OCI-LY1 (cell line): ENCODE measurements around the gene MYO1A.

Experiments used
- H2AFZ ChIP-seq: fragments of 200-600 bp; sonication (generic), shearing (Covaris generic); 2 replicates; pipeline ENCODE4 v1.6.0; 2014; ENCODE audit warnings: antibody characterized with exemption, mild to moderate bottlenecking, low read length
- H3F3A ChIP-seq: fragments of 200-600 bp; sonication (generic), shearing (Covaris generic); 2 replicates; pipeline ENCODE4 v1.6.0; 2014; ENCODE audit warnings: mild to moderate bottlenecking, antibody characterized with exemption, low read length, moderate library complexity; ENCODE audit not compliant: insufficient read depth
- H3K27ac ChIP-seq: fragments of 200-600 bp; sonication (generic); 2 replicates; pipeline ENCODE4 v1.5.1; 2014; ENCODE audit warnings: low read length, mixed run types, mild to moderate bottlenecking, low read depth; ENCODE audit not compliant: poor library complexity, severe bottlenecking
- H3K27me3 ChIP-seq: fragments of 200-600 bp; sonication (generic); 2 replicates; pipeline ENCODE4 v1.6.0; 2014; ENCODE audit warnings: antibody characterized with exemption, mild to moderate bottlenecking, low read length, moderate library complexity; ENCODE audit not compliant: insufficient read depth
- H3K36me3 ChIP-seq: fragments of 200-600 bp; sonication (generic); 2 replicates; pipeline ENCODE4 v1.6.1; 2014; ENCODE audit warnings: mild to moderate bottlenecking, antibody characterized with exemption, low read length, moderate library complexity, mixed read lengths; ENCODE audit not compliant: insufficient read depth
- H3K4me1 ChIP-seq: fragments of 200-600 bp; sonication (generic); 2 replicates; pipeline ENCODE4 v1.5.1; 2014; ENCODE audit warnings: mild to moderate bottlenecking, low read length, moderate library complexity; ENCODE audit not compliant: insufficient read depth, severe bottlenecking
- H3K4me2 ChIP-seq: fragments of 200-600 bp; sonication (generic), shearing (Covaris generic); 2 replicates; pipeline ENCODE4 v1.6.1; 2014; ENCODE audit warnings: low read length
- H3K4me3 ChIP-seq: fragments of 200-600 bp; sonication (generic); 2 replicates; pipeline ENCODE4 v1.5.1; 2014; ENCODE audit warnings: low read length, low read depth, mild to moderate bottlenecking, mixed read lengths; ENCODE audit not compliant: poor library complexity, severe bottlenecking
- H3K79me2 ChIP-seq: fragments of 200-600 bp; shearing (Covaris generic); 2 replicates; pipeline ENCODE4 v1.6.1; 2016; ENCODE audit warnings: mixed run types, low read length, mixed read lengths; ENCODE audit not compliant: insufficient read depth
- H3K9ac ChIP-seq: fragments of 200-600 bp; sonication (generic), shearing (Covaris generic); 2 replicates; pipeline ENCODE4 v1.6.1; 2014; ENCODE audit warnings: mild to moderate bottlenecking, low read length, mixed read lengths
- H3K9me2 ChIP-seq: fragments of 200-600 bp; sonication (generic), shearing (Covaris generic); 2 replicates; pipeline ENCODE4 v1.6.1; 2014; ENCODE audit warnings: low read depth, mild to moderate bottlenecking, low read length, mixed read lengths
- H3K9me3 ChIP-seq: fragments of 200-600 bp; shearing (Covaris generic); 2 replicates; pipeline ENCODE4 v1.6.1; 2014; ENCODE audit warnings: low read length, mixed read lengths
- H4K20me1 ChIP-seq: fragments of 200-600 bp; sonication (generic), shearing (Covaris generic); 2 replicates; pipeline ENCODE4 v1.6.0; 2016; ENCODE audit warnings: mild to moderate bottlenecking, low read length; ENCODE audit not compliant: insufficient read depth
- CTCF ChIP-seq: fragments of 200-600 bp; sonication (generic), shearing (Covaris generic); IDR thresholded peaks from 2 replicates; pipeline ENCODE4 v1.5.1; 2017; ENCODE audit warnings: mild to moderate bottlenecking, antibody characterized with exemption, low read length, moderate library complexity, mixed read lengths
- EZH2 ChIP-seq: fragments of 200-600 bp; sonication (generic), shearing (Covaris generic); IDR thresholded peaks from 2 replicates; pipeline ENCODE4 v1.8.0; 2017; ENCODE audit warnings: borderline replicate concordance, mixed run types, mild to moderate bottlenecking, antibody characterized with exemption, low read length, moderate library complexity, mixed read lengths

MYO1A gene

GRCh38 chr12:57092876-57093414, 43.0 kb upstream of the MYO1A start:
- no peak for TF ChIP-seq EZH2
- no peak for TF ChIP-seq CTCF
- no peaks in the 10 kb centered on the region for H3K79me2 ChIP-seq
- H3K9me3 ChIP-seq, result no peaks in the 10 kb centered on the region
- H3K9me2 ChIP-seq, result no peaks in the 10 kb centered on the region
- no peak overlapping the region for H2AFZ ChIP-seq
- H3K4me3 ChIP-seq, result no peak overlapping the region
- no peak overlapping the region for H3K4me2 ChIP-seq
- H4K20me1 ChIP-seq, result no peaks in the 10 kb centered on the region
- H3K27ac ChIP-seq, result no peak overlapping the region
- no peaks in the 10 kb centered on the region for H3K27me3 ChIP-seq
- peaks cover 33% of the 10 kb centered on the region; the same call in 1 of the 2 replicates for H3K36me3 ChIP-seq
- no peak overlapping the region for H3K9ac ChIP-seq
- H3F3A ChIP-seq, result 0 out of 2 replicates have a peak, but pooled peaks cover 5% of the 10 kb centered on the region
- H3K4me1 ChIP-seq, result peaks cover 31% of the 10 kb centered on the region

- Histone ChIP-seq H3K4me2 (no peak overlapping the region), H3K36me3 (peaks cover 29% of the 10 kb centered on the region; the same call in 1 of the 2 replicates), H3K4me1 (peaks cover 34% of the 10 kb centered on the region), H3K79me2 (no peaks in the 10 kb centered on the region), H3K9me3 (no peaks in the 10 kb centered on the region), H3K27ac (no peak overlapping the region), H2AFZ (no peak overlapping the region), H4K20me1 (no peaks in the 10 kb centered on the region), H3K9me2 (no peaks in the 10 kb centered on the region), H3F3A (0 out of 2 replicates have a peak, but pooled peaks cover 6% of the 10 kb centered on the region), H3K4me3 (no peak overlapping the region), H3K9ac (no peak overlapping the region), H3K27me3 (no peaks in the 10 kb centered on the region)
- TF ChIP-seq EZH2 (no peak), CTCF (no peak)
Measured at GRCh38 chr12:57092529-57092862, 42.6 kb upstream of the MYO1A start.

GRCh38 chr12:57091638-57092528, 42.0 kb upstream of the MYO1A start:
- 0 out of 2 replicates have a peak, but pooled peaks cover 6% of the 10 kb centered on the region for H3F3A ChIP-seq
- H3K27me3 ChIP-seq, result no peaks in the 10 kb centered on the region
- no peak overlapping the region for H2AFZ ChIP-seq
- TF ChIP-seq CTCF, result no peak
- no peak for TF ChIP-seq EZH2
- H4K20me1 ChIP-seq, result no peaks in the 10 kb centered on the region
- H3K36me3 ChIP-seq, result peaks cover 23% of the 10 kb centered on the region; the same call in 1 of the 2 replicates
- no peak overlapping the region for H3K4me3 ChIP-seq
- H3K9ac ChIP-seq, result no peak overlapping the region
- H3K9me3 ChIP-seq, result no peaks in the 10 kb centered on the region
- H3K79me2 ChIP-seq, result no peaks in the 10 kb centered on the region
- no peak overlapping the region for H3K4me2 ChIP-seq
- no peak overlapping the region for H3K27ac ChIP-seq
- H3K9me2 ChIP-seq, result no peaks in the 10 kb centered on the region
- peaks cover 34% of the 10 kb centered on the region for H3K4me1 ChIP-seq
